ENCODE data around the gene GPC5.

DNA sequence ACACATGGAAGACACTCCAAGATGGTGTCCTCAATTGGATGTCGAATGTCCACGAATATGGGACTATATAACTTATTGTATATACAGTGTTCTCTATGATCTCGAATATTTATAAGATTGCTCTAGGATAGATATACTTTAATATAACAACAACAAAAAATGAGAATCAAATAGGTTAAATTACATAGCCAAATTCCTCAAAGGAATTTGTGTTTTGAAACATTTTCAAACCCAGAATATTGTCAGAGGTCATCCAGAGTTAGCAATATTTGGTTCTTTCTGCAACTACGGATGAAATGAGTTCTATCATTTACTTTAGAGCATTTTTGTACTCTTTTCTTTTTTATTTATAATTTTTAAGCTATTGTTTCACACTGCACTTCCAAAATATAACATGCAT, 857.8 kb downstream of the GPC5 start:
- TF ChIP-seq EZH2 (IDR thresholded peaks at IDR 0.05; ENCODE audit: borderline replicate concordance, low read length): no peak
- TF ChIP-seq, protein P1, sequence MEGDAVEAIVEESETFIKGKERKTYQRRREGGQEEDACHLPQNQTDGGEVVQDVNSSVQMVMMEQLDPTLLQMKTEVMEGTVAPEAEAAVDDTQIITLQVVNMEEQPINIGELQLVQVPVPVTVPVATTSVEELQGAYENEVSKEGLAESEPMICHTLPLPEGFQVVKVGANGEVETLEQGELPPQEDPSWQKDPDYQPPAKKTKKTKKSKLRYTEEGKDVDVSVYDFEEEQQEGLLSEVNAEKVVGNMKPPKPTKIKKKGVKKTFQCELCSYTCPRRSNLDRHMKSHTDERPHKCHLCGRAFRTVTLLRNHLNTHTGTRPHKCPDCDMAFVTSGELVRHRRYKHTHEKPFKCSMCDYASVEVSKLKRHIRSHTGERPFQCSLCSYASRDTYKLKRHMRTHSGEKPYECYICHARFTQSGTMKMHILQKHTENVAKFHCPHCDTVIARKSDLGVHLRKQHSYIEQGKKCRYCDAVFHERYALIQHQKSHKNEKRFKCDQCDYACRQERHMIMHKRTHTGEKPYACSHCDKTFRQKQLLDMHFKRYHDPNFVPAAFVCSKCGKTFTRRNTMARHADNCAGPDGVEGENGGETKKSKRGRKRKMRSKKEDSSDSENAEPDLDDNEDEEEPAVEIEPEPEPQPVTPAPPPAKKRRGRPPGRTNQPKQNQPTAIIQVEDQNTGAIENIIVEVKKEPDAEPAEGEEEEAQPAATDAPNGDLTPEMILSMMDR (IDR thresholded peaks at IDR 0.05; ENCODE audit: low read length): no peak

Data from OCI-LY1 (cell line).